Measurements from ENCODE around the gene F11.
"Not testable (repeated sequence)": the region's sequence is repeated elsewhere in the genome, so short reads cannot be mapped to it uniquely, and the experiment has no call there.

F11 gene

DNA sequence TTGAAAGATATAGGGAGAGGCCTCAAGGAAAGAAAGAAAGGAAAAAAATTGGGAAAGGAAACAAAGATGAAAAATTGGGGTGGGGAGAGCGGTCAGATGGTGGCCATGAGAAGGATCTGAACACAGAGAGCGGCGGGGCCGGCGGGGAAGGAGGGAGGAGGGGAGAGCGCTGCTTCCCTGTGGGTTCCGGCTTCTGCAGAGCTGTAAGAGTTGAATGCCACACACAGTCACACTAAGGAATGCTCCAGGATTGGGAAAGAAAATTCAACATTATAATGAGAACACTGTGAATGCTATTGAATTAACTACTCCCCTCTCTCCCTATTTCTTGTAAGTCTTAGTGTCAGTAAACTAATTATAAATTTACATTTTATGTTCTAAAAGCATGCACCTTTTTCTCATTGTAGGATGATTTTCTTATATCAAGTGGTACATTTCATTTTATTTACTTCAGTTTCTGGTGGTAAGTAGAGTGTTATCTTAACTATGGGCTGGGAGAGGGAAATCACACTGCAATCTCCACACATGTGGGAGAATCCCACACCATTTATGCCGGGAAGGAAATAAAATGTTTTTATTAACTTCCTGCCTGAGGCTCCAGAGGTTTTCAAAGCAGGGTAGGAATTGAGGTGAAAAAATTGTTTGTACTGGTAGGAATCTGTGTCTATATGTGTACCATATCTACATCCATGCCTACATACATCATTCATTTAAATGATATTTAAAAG, 904 bp downstream of the F11 start:
- Histone ChIP-seq H3K9ac (no peak overlapping the region), H3K79me2 (ENCODE audit: insufficient read depth, low read depth) (no peaks in the 10 kb centered on the region), H3K4me3 (IDR thresholded peaks at IDR 0.05; ENCODE audit: insufficient read depth, low read depth, low read length) (no peak overlapping the region), H4K20me1 (ENCODE audit: insufficient read depth) (no peaks in the 10 kb centered on the region), H3K27ac (no peak overlapping the region), H3K4me1 (ENCODE audit: low read depth, poor library complexity, severe bottlenecking) (no peaks in the 10 kb centered on the region), H3K36me3 (ENCODE audit: insufficient read depth) (no peaks in the 10 kb centered on the region), H3K4me2 (no peak overlapping the region), H2AFZ (ENCODE audit: low read depth) (no peak overlapping the region), H3K27me3 (ENCODE audit: insufficient read depth, low read depth) (no peaks in the 10 kb centered on the region)
- TF ChIP-seq, protein P1, sequence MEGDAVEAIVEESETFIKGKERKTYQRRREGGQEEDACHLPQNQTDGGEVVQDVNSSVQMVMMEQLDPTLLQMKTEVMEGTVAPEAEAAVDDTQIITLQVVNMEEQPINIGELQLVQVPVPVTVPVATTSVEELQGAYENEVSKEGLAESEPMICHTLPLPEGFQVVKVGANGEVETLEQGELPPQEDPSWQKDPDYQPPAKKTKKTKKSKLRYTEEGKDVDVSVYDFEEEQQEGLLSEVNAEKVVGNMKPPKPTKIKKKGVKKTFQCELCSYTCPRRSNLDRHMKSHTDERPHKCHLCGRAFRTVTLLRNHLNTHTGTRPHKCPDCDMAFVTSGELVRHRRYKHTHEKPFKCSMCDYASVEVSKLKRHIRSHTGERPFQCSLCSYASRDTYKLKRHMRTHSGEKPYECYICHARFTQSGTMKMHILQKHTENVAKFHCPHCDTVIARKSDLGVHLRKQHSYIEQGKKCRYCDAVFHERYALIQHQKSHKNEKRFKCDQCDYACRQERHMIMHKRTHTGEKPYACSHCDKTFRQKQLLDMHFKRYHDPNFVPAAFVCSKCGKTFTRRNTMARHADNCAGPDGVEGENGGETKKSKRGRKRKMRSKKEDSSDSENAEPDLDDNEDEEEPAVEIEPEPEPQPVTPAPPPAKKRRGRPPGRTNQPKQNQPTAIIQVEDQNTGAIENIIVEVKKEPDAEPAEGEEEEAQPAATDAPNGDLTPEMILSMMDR (conservative IDR thresholded peaks at IDR 0.05; ENCODE audit: low read depth, low read length), result no peak

DNA sequence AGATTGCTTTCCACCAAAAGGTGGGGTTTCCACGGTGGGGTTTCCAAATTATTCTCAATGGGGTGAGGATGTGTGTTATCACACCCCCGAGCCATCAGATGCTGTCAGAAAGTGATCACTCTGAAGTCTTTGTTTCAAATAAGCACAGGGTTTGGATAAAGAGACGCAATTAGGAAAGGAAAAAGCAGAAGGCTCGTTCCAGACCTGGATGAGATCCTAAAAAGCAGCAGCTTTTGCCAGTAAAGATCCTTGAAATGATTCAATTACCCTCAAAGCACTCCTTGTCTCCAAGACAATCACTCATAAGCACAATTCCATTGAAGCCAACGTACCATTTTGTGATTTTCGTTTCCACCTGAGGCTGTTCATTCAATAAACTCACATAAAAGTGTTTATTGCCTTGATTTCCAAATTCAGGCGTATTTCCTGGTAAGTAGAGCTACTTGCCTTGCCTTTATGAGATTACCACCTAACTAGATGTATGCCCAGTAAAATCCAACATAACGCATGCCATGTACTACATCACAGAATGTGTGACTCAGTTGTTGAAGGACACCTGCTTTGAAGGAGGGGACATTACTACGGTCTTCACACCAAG, 5.2 kb downstream of the F11 start:
- no peaks in the 10 kb centered on the region for H3K27me3 ChIP-seq (ENCODE audit: insufficient read depth, low read depth)
- H3K4me3 ChIP-seq (IDR thresholded peaks at IDR 0.05; ENCODE audit: insufficient read depth, low read depth, low read length), result no peak overlapping the region
- no peaks in the 10 kb centered on the region for H3K79me2 ChIP-seq (ENCODE audit: insufficient read depth, low read depth)
- no peaks in the 10 kb centered on the region for H3K36me3 ChIP-seq (ENCODE audit: insufficient read depth)
- TF ChIP-seq, protein P1 (conservative IDR thresholded peaks at IDR 0.05; ENCODE audit: low read depth, low read length), result no peak
- no peaks in the 10 kb centered on the region for H3K4me1 ChIP-seq (ENCODE audit: low read depth, poor library complexity, severe bottlenecking)
- no peak overlapping the region for H3K9ac ChIP-seq
- no peak overlapping the region for H2AFZ ChIP-seq (ENCODE audit: low read depth)
- H3K4me2 ChIP-seq, result no peak overlapping the region
- no peaks in the 10 kb centered on the region for H4K20me1 ChIP-seq (ENCODE audit: insufficient read depth)
- H3K27ac ChIP-seq, result no peak overlapping the region

DNA sequence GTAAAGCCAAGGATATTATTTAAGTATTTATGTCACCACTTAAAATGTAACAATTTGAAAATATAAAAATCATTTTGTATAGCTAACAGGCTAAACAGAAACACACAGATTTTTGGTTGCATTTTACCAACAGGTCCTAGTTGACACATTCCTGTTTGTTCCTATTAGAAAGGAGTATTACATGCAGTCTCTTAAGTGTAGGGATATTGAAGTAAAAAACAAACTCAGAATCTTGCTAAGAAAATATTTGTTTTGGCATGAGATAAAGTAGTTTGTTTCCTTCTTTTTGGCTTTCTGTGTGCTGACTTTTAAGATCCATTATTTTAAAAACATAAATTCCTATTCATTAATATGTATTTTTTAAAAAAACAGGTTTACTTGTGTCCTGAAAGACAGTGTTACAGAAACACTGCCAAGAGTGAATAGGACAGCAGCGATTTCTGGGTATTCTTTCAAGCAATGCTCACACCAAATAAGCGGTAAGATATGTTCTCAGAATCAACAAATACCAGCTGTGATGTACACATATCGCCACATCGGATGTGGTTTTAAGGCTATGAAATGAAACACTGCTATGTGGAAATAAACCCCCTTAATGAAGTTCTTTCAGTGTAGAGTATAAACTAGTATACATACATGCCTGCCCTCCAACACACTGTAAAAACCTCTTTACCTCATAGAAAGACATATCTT, 6.9 kb downstream of the F11 start:
- no peak overlapping the region for H2AFZ ChIP-seq (ENCODE audit: low read depth)
- H4K20me1 ChIP-seq (ENCODE audit: insufficient read depth), result no peaks in the 10 kb centered on the region
- H3K27me3 ChIP-seq (ENCODE audit: insufficient read depth, low read depth), result no peaks in the 10 kb centered on the region
- no peak overlapping the region for H3K9ac ChIP-seq
- no peak overlapping the region for H3K4me3 ChIP-seq (IDR thresholded peaks at IDR 0.05; ENCODE audit: insufficient read depth, low read depth, low read length)
- H3K79me2 ChIP-seq (ENCODE audit: insufficient read depth, low read depth), result no peaks in the 10 kb centered on the region
- TF ChIP-seq, protein P1 (conservative IDR thresholded peaks at IDR 0.05; ENCODE audit: low read depth, low read length), result no peak
- no peaks in the 10 kb centered on the region for H3K4me1 ChIP-seq (ENCODE audit: low read depth, poor library complexity, severe bottlenecking)
- H3K36me3 ChIP-seq (ENCODE audit: insufficient read depth), result no peaks in the 10 kb centered on the region
- no peak overlapping the region for H3K4me2 ChIP-seq
- no peak overlapping the region for H3K27ac ChIP-seq

DNA sequence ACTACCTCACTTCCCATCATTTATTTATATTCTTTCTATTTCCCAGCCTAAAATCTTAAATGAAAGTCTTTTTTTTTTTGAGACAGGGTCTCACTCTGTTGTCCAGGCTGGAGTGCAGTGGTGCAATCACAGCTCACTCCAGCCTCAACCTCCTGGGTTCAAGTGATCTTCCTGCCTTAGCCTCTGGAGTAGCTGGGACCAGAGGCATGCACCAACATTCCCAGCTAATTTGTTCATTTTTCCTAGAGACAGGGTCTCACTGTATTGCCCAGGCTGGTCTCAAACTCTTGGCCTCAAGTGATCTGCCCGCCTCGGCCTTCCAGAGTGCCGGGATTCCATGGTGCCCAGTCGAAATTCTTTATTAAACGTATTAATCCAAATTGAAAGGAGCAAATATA, 7.4 kb downstream of the F11 start:
- H3K4me3 ChIP-seq (IDR thresholded peaks at IDR 0.05; ENCODE audit: insufficient read depth, low read depth, low read length); H3K27me3 ChIP-seq (ENCODE audit: insufficient read depth, low read depth); H4K20me1 ChIP-seq (ENCODE audit: insufficient read depth); H3K79me2 ChIP-seq (ENCODE audit: insufficient read depth, low read depth); H3K27ac ChIP-seq; H3K9ac ChIP-seq; H3K4me2 ChIP-seq; H3K4me1 ChIP-seq (ENCODE audit: low read depth, poor library complexity, severe bottlenecking); H3K36me3 ChIP-seq (ENCODE audit: insufficient read depth); H2AFZ ChIP-seq (ENCODE audit: low read depth): not testable (repeated sequence)

DNA sequence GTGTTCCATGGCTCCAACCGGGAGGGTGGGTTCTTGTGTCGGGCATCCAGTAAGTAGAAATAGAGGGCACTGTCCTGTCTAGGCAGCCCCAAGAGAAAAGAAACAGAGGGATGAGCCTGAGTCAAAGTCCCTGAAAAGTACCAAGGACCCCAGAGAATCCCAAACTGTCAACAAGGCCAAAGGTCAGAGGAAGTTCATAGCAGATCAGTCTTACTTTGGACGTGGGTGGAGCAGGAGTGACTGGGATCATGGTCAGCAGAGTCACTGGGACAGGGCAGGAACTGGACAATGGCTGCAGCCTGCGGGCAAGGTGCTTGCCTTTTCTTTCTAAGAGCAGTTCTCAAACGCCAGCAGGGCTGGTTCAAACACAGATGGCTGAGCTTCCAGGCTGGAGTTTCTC, 17.3 kb downstream of the F11 start:
- H3K36me3 ChIP-seq (ENCODE audit: insufficient read depth), result no peaks in the 10 kb centered on the region
- H3K27me3 ChIP-seq (ENCODE audit: insufficient read depth, low read depth), result no peaks in the 10 kb centered on the region
- H2AFZ ChIP-seq (ENCODE audit: low read depth), result no peak overlapping the region
- no peaks in the 10 kb centered on the region for H3K4me1 ChIP-seq (ENCODE audit: low read depth, poor library complexity, severe bottlenecking)
- TF ChIP-seq, protein P1 (conservative IDR thresholded peaks at IDR 0.05; ENCODE audit: low read depth, low read length), result no peak
- no peak overlapping the region for H3K9ac ChIP-seq
- no peak overlapping the region for H3K4me3 ChIP-seq (IDR thresholded peaks at IDR 0.05; ENCODE audit: insufficient read depth, low read depth, low read length)
- H4K20me1 ChIP-seq (ENCODE audit: insufficient read depth), result no peaks in the 10 kb centered on the region
- H3K27ac ChIP-seq, result no peak overlapping the region
- H3K79me2 ChIP-seq (ENCODE audit: insufficient read depth, low read depth), result no peaks in the 10 kb centered on the region
- H3K4me2 ChIP-seq, result no peak overlapping the region
